ENCODE measurements around the gene TEX29.

TEX29 gene

DNA sequence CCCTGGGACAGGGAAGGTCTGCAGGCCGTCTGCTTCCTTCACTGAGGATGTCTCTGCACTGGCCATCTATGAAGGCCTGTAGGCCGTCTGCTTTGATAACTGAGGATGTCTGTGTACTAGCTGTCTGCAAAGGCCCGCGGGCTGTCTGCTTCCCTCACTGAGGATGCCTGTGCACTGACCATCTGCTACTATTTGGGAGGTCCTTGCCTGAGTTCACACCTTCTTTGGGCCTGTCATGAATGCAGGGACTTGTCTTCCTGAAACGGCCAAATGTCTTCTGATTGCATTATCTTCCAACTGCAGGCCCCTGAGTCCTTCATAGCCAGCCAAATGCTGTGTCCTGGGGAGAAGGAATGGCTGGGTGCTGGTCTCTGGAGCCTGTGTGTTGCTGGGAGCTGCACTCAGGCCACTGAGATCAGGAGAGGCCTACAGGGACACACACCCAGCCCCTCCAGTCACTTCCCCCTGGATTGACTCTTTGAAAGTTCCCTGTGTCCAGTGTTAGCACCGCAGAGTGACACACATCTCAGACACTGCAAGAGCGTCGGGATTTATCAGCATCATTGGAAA is 72.9 kb downstream of the TEX29 start:
- no peak for DNase-seq (ENCODE audit: low read depth in 2 of 2)

All from stimulated activated CD8-positive, alpha-beta memory T cell treated with anti-CD3 and anti-CD28 coated beads, Interleukin-2, amount 100 ng/mL, for 1 hour (primary cell).